H1 (cell line): ENCODE results near the gene ABCC10. TPM values are rescaled to one million over a fixed set of nuclear protein-coding genes. Genes with fewer than 3 reads are reported as not detected.
A peak's percentile ranks its signal among the peaks of the same experiment; 100 is the strongest.

Experiments used
- CTCF ChIA-PET: fragments of 300-600 bp; sonication (Branson Sonifier 250); formaldehyde crosslinking; loops from one replicate; lab custom pipeline; 2021; ENCODE audit not compliant: partially characterized antibody; lab: Charles Lee
- POLR2A ChIA-PET: fragments of 300-600 bp; sonication (Branson Sonifier 250); formaldehyde crosslinking; loops from one replicate; lab custom pipeline; 2021; ENCODE audit warnings: inconsistent platforms; ENCODE audit not compliant: partially characterized antibody; lab: Charles Lee
- DNase-seq, 2 experiments: peaks; one replicate each; pipeline versions ENCODE4 v3.0.0 to v3.0.0-alpha.2; 2010 to 2022; ENCODE audit warnings: low spot score in 2 of 2, low read depth in 1 of 2, mixed read lengths in 1 of 2
- FAIRE-seq: peaks from 2 replicates; lab custom pipeline; 2011; peaks lifted over from hg19 to GRCh38; lab: Jason Lieb, UNC
- H2AFZ ChIP-seq: 2 replicates; pipeline ENCODE4 v1.8.1; 2012; ENCODE audit warnings: low read length, inconsistent platforms
- H2AK5ac ChIP-seq: 2 replicates; pipeline ENCODE4 v1.6.1; 2013; ENCODE audit warnings: low read depth, low read length
- H2BK120ac ChIP-seq: replicated peaks from 2 replicates; pipeline ENCODE3; 2013; ENCODE audit warnings: low read depth, low read length, inconsistent platforms
- H2BK12ac ChIP-seq: 2 replicates; pipeline ENCODE4 v1.6.1; 2013; ENCODE audit warnings: low read depth, low read length
- H2BK15ac ChIP-seq: 2 replicates; pipeline ENCODE4 v1.6.1; 2013; ENCODE audit warnings: low read length
- H2BK20ac ChIP-seq: 2 replicates; pipeline ENCODE4 v1.6.1; 2013; ENCODE audit warnings: low read length
- H2BK5ac ChIP-seq: 2 replicates; pipeline ENCODE4 v1.6.1; 2013; ENCODE audit warnings: low read depth, low read length
- H3K14ac ChIP-seq: 2 replicates; pipeline ENCODE4 v1.6.1; 2013; ENCODE audit warnings: inconsistent platforms; ENCODE audit not compliant: insufficient read length
- H3K18ac ChIP-seq: 2 replicates; pipeline ENCODE4 v1.6.1; 2013; ENCODE audit warnings: low read length; ENCODE audit errors: extremely low read depth
- H3K23ac ChIP-seq: 2 replicates; pipeline ENCODE4 v1.6.1; 2013; ENCODE audit warnings: inconsistent platforms; ENCODE audit not compliant: insufficient read length
- H3K23me2 ChIP-seq: 2 replicates; pipeline ENCODE4 v1.6.1; 2013; ENCODE audit warnings: low read depth, low read length
- H3K27ac ChIP-seq: 2 replicates; pipeline ENCODE4 v1.6.1; 2011; ENCODE audit warnings: low read depth, low read length, inconsistent platforms
- H3K27me3 ChIP-seq, 4 experiments: replicated peaks in 1 of 4; 1 replicate in 1 of 4; 2 replicates in 3 of 4; pipeline versions ENCODE4 v1.6.1 to v1.8.1; 2011 to 2013; ENCODE audit warnings: low read length in 3 of 4, mild to moderate bottlenecking in 3 of 4, inconsistent platforms in 2 of 4, mixed read lengths in 2 of 4, moderate library complexity in 1 of 4; ENCODE audit not compliant: control insufficient read depth in 3 of 4, insufficient read depth in 3 of 4; ENCODE audit errors: extremely low read depth in 1 of 4
- H3K36me3 ChIP-seq, 4 experiments: 2 replicates each; pipeline versions ENCODE4 v1.6.1 to v1.8.1; 2011 to 2013; ENCODE audit warnings: mild to moderate bottlenecking in 4 of 4, low read length in 3 of 4, moderate library complexity in 2 of 4, control low read depth in 1 of 4, inconsistent platforms in 1 of 4; ENCODE audit not compliant: insufficient read depth in 4 of 4, control insufficient read depth in 2 of 4
- H3K4ac ChIP-seq: replicated peaks from 2 replicates; pipeline ENCODE3; 2013; ENCODE audit warnings: low read length, low read depth, mixed read lengths, inconsistent platforms; ENCODE audit not compliant: insufficient read length
- H3K4me1 ChIP-seq, 4 experiments: replicated peaks in 1 of 4; 1 replicate in 1 of 4; 2 replicates in 3 of 4; pipeline versions ENCODE4 v1.6.1 to v1.8.1; 2011 to 2013; ENCODE audit warnings: low read length in 3 of 4, inconsistent platforms in 2 of 4, mixed read lengths in 1 of 4; ENCODE audit not compliant: insufficient read depth in 4 of 4, control insufficient read depth in 3 of 4
- H3K4me2 ChIP-seq, 2 experiments: 2 replicates each; pipeline versions ENCODE4 v1.6.1 to v1.8.1; 2011 to 2013; ENCODE audit warnings: low read depth in 2 of 2, low read length in 2 of 2, control low read depth in 1 of 2, inconsistent platforms in 1 of 2, mild to moderate bottlenecking in 1 of 2; ENCODE audit not compliant: insufficient read depth in 1 of 2
- H3K4me3 ChIP-seq, 4 experiments: fragments of 200-600, 300-600 bp in 1 of 4; sonication (generic), shearing (Covaris generic), sonication (Bioruptor Twin) in 1 of 4; 2 replicates each; pipeline versions ENCODE4 v1.5.1 to v1.8.1; 2011 to 2016; ENCODE audit warnings: low read length in 4 of 4, low read depth in 3 of 4, control low read depth in 2 of 4, inconsistent platforms in 2 of 4, mild to moderate bottlenecking in 2 of 4, mixed read lengths in 1 of 4, moderate library complexity in 1 of 4; ENCODE audit not compliant: insufficient read depth in 2 of 4; ENCODE audit errors: extremely low read depth in 1 of 4
- H3K56ac ChIP-seq: replicated peaks from 2 replicates; pipeline ENCODE3; 2013; ENCODE audit warnings: low read depth, mild to moderate bottlenecking, mixed read lengths, low read length, inconsistent platforms; ENCODE audit not compliant: insufficient read length
- H3K79me1 ChIP-seq: 2 replicates; pipeline ENCODE4 v1.6.1; 2013; ENCODE audit warnings: low read depth, low read length, control low read depth
- H3K79me2 ChIP-seq, 2 experiments: 2 replicates each; pipeline versions ENCODE4 v1.6.1 to v1.8.1; 2012 to 2013; ENCODE audit warnings: low read length in 2 of 2, mild to moderate bottlenecking in 2 of 2, inconsistent platforms in 1 of 2; ENCODE audit not compliant: insufficient read depth in 2 of 2, control insufficient read depth in 1 of 2
- H3K9ac ChIP-seq, 4 experiments: replicated peaks in 1 of 4; 1 replicate in 1 of 4; 2 replicates in 3 of 4; pipeline versions ENCODE4 v1.6.1 to v1.8.1; 2011 to 2013; ENCODE audit warnings: low read depth in 3 of 4, low read length in 3 of 4, control low read depth in 2 of 4, mild to moderate bottlenecking in 2 of 4, moderate library complexity in 2 of 4, inconsistent platforms in 1 of 4; ENCODE audit errors: extremely low read depth in 1 of 4
- H3K9me3 ChIP-seq, 2 experiments: 2 replicates each; pipeline versions ENCODE4 v1.6.1 to v1.8.1; 2012 to 2013; ENCODE audit warnings: mild to moderate bottlenecking in 2 of 2, moderate library complexity in 2 of 2, control low read depth in 1 of 2, inconsistent platforms in 1 of 2, low read depth in 1 of 2, low read length in 1 of 2, mixed read lengths in 1 of 2; ENCODE audit not compliant: insufficient read depth in 2 of 2
- H4K20me1 ChIP-seq, 2 experiments: replicated peaks in 1 of 2; 2 replicates each; pipeline versions ENCODE3 to v1.8.1; 2011 to 2013; ENCODE audit warnings: inconsistent platforms in 2 of 2, low read length in 2 of 2, mild to moderate bottlenecking in 1 of 2; ENCODE audit not compliant: insufficient read depth in 2 of 2, control insufficient read depth in 1 of 2
- H4K5ac ChIP-seq: 2 replicates; pipeline ENCODE4 v1.6.1; 2013; ENCODE audit warnings: low read length, low read depth, mixed read lengths, inconsistent platforms; ENCODE audit not compliant: insufficient read length
- H4K8ac ChIP-seq: 2 replicates; pipeline ENCODE4 v1.8.0; 2013; ENCODE audit warnings: mild to moderate bottlenecking, moderate library complexity, low read length, inconsistent platforms; ENCODE audit not compliant: insufficient read depth; ENCODE audit errors: extremely low read depth
- H4K91ac ChIP-seq: replicated peaks from 2 replicates; pipeline ENCODE3; 2013; ENCODE audit warnings: low read length, mixed read lengths, inconsistent platforms; ENCODE audit not compliant: insufficient read length
- BCL11A ChIP-seq, 2 experiments: IDR thresholded peaks; one replicate each; pipeline ENCODE4 v1.6.1; 2011; ENCODE audit warnings: low read depth in 2 of 2, low read length in 2 of 2, mild to moderate bottlenecking in 2 of 2
- CHD1 ChIP-seq: IDR thresholded peaks from 2 replicates; pipeline ENCODE4 v1.6.1; 2012; ENCODE audit warnings: low read depth, low read length, improper control_type of control experiment
- CHD2 ChIP-seq: IDR thresholded peaks from 2 replicates; pipeline ENCODE4 v1.6.1; 2012; ENCODE audit warnings: low read length, improper control_type of control experiment
- CREB1 ChIP-seq: IDR thresholded peaks from 2 replicates; pipeline ENCODE4 v1.6.1; 2012; ENCODE audit warnings: inconsistent platforms
- EGR1 ChIP-seq: IDR thresholded peaks from 2 replicates; pipeline ENCODE4 v1.6.1; 2011; ENCODE audit warnings: low read depth, low read length, borderline replicate concordance
- NRF1 ChIP-seq: IDR thresholded peaks from 2 replicates; pipeline ENCODE4 v1.6.1; 2011; ENCODE audit warnings: mild to moderate bottlenecking, low read depth, low read length, improper control_type of control experiment
- POU5F1 ChIP-seq: IDR thresholded peaks from 2 replicates; pipeline ENCODE4 v1.6.1; 2011; ENCODE audit warnings: low read depth, mild to moderate bottlenecking, low read length, moderate library complexity
- SAP30 ChIP-seq: fragments of 300-600 bp; sonication (generic); IDR thresholded peaks from 2 replicates; pipeline ENCODE4 v1.7.1; 2012; ENCODE audit warnings: low read length, moderate library complexity, mild to moderate bottlenecking, inconsistent platforms; ENCODE audit not compliant: insufficient read depth, insufficient replicate concordance
- SIRT6 ChIP-seq: IDR thresholded peaks from one replicate; pipeline ENCODE4 v1.7.1; 2012; ENCODE audit warnings: low read length, inconsistent platforms
- SP1 ChIP-seq: IDR thresholded peaks from 2 replicates; pipeline ENCODE4 v1.6.1; 2011; ENCODE audit warnings: low read depth, low read length
- TAF1 ChIP-seq: IDR thresholded peaks from 2 replicates; pipeline ENCODE4 v1.6.1; 2011; ENCODE audit warnings: mild to moderate bottlenecking, low read depth, low read length
- WGBS, 2 experiments: shearing (Covaris generic) in 1 of 2; methylation state at CpG; one replicate each; pipeline versions ENCODE4 v1.1.6 to v1.1.7; 2013 to 2015; ENCODE audit warnings: low lambda C conversion rate in 2 of 2, mixed read lengths in 2 of 2, inconsistent platforms in 1 of 2, low coverage in 1 of 2, missing lambda C conversion rate in 1 of 2; ENCODE audit not compliant: insufficient replicate concordance in 2 of 2, insufficient coverage in 1 of 2, insufficient read length in 1 of 2; ENCODE audit errors: extremely low coverage in 1 of 2, missing lambda C conversion rate in 1 of 2; 5-methylcytosine and 5-hydroxymethylcytosine counted together
- polyA plus RNA-seq, 7 experiments: library from polyadenylated mRNA; depleted of rRNA in 3 of 7; stranded (reverse) in 5 of 7; unstranded in 2 of 7; fragments of >200 nt in 5 of 7; fragments of 200-250 nt in 2 of 7; gene quantifications; 1 replicate in 5 of 7; 2 replicates in 1 of 7; 4 replicates in 1 of 7; pipeline versions ENCODE4 v1.2.1 to v1.2.3, GENCODE V29; 2011 to 2013; ENCODE audit warnings: missing spikeins in 2 of 7, mixed read lengths in 2 of 7
- total RNA-seq: library from RNA; stranded (reverse); fragmentation: NEBNext Ultra II Directional; extraction: Animal tissue kit (Norgen Biotek cat#: 25700); gene quantifications from 2 replicates; pipeline ENCODE4 v1.2.1, GENCODE V29; 2021
- TF ChIP-seq, protein P1 (sequence below): IDR thresholded peaks from 2 replicates; pipeline ENCODE4 v1.6.1; 2012; ENCODE audit warnings: inconsistent platforms
- TF ChIP-seq, protein P2 (sequence below): IDR thresholded peaks from 2 replicates; pipeline ENCODE4 v1.6.1; 2011; ENCODE audit warnings: low read length, improper control_type of control experiment

The ABCC10 gene
- total and polyA plus RNA-seq, 2 of the 8 experiments (the other 6 are each of a cell fraction or from before 2014, with no cell fraction given), result 15.5 to 24.6 TPM

DNA sequence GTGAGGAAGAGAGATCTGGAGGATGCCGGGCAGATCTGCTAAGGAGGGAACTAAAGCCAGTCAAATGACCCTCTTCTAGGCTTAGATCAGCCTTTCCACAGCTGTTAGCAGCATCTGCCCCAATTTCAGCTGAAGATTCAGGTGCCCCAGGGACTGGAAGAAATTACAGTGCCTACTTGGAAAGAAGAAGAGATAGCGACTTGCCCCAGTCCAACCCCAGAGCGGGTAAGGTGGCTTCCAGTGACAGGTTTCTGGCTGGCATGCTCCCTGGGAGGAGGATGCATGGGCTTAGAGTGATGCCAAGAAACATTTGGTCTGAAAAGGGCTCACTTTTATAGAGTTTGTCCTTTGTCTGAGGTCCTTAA lies 50.6 kb downstream of the ABCC10 start:
- no peak for FAIRE-seq
- H3K4ac ChIP-seq, result no peak overlapping the region
- TF ChIP-seq POU5F1, result no peak
- no peak for TF ChIP-seq BCL11A (IDR thresholded peaks at IDR 0.05; ENCODE audit: low read depth in 2 of 2, low read length in 2 of 2)
- no peak for TF ChIP-seq CHD2
- no peak for TF ChIP-seq CREB1
- TF ChIP-seq, protein P1, sequence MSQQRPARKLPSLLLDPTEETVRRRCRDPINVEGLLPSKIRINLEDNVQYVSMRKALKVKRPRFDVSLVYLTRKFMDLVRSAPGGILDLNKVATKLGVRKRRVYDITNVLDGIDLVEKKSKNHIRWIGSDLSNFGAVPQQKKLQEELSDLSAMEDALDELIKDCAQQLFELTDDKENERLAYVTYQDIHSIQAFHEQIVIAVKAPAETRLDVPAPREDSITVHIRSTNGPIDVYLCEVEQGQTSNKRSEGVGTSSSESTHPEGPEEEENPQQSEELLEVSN, result no peak
- TF ChIP-seq NRF1, result no peak
- no peak for TF ChIP-seq SIRT6
- TF ChIP-seq, protein P2, sequence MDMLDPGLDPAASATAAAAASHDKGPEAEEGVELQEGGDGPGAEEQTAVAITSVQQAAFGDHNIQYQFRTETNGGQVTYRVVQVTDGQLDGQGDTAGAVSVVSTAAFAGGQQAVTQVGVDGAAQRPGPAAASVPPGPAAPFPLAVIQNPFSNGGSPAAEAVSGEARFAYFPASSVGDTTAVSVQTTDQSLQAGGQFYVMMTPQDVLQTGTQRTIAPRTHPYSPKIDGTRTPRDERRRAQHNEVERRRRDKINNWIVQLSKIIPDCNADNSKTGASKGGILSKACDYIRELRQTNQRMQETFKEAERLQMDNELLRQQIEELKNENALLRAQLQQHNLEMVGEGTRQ, result no peak
- TF ChIP-seq EGR1, result no peak
- no peak for TF ChIP-seq SAP30
- TF ChIP-seq CHD1, result no peak
- TF ChIP-seq SP1, result no peak
- no peak for TF ChIP-seq TAF1

More for the DNA sequence above, 50.6 kb downstream of the ABCC10 start:
- no peaks in the 10 kb centered on the region for H3K27me3 ChIP-seq
- no peak overlapping the region for H2BK15ac ChIP-seq
- POLR2A ChIA-PET, result interaction anchor here (0.6 to 1.9 kb wide), 16 partner anchors 8 to 88 kb away, joined by 3 to 8 read pairs (median 4); partner anchors contain the start of genes DLK2, POLR1C and YIPF3
- H3K23me2 ChIP-seq, result peaks cover 4% of the 10 kb centered on the region; the same call in 1 of the 2 replicates
- H3K4me1 ChIP-seq, result peaks cover 5 to 18% (median 13%) of the 10 kb centered on the region in 4 experiments; a peak in 6 of 7 replicates
- H4K5ac ChIP-seq, result no peak overlapping the region
- no peak overlapping the region for H3K14ac ChIP-seq
- H3K9ac ChIP-seq, result peak overlapping the region; percentile 62 to 79 (median 68)
- H4K91ac ChIP-seq, result no peak overlapping the region
- peaks cover 13% of the 10 kb centered on the region for H3K79me1 ChIP-seq
- H3K9me3 ChIP-seq, result no peaks in the 10 kb centered on the region
- peak overlapping the region; percentile 22; the same call in 1 of the 2 replicates for H2BK5ac ChIP-seq
- 70% methylated on average over 3 of the region's 3 CpGs; no CpG with 5 or more reads in 1 of the 2 experiments for WGBS, 2 experiments
- H3K36me3 ChIP-seq, result no peaks in the 10 kb centered on the region
- no peak overlapping the region for H2BK120ac ChIP-seq
- no peak for DNase-seq
- no peak overlapping the region for H2AFZ ChIP-seq
- no peak overlapping the region for H4K8ac ChIP-seq
- H2AK5ac ChIP-seq, result no peak overlapping the region; the same call in 1 of the 2 replicates
- CTCF ChIA-PET, result interaction anchor here (2.3 to 32.9 kb wide), 2 partner anchors 21 to 23 kb away, joined by 6 to 536 read pairs; partner anchors contain the start of gene LRRC73
- H3K23ac ChIP-seq, result no peak overlapping the region
- H4K20me1 ChIP-seq, result peaks cover 1 to 2% of the 10 kb centered on the region in 2 experiments
- H3K18ac ChIP-seq, result no peak overlapping the region
- H3K27ac ChIP-seq, result peak overlapping the region; percentile 50
- peaks cover 14 to 50% of the 10 kb centered on the region in 2 experiments for H3K79me2 ChIP-seq
- no peak overlapping the region for H3K56ac ChIP-seq
- H2BK20ac ChIP-seq, result no peak overlapping the region
- H2BK12ac ChIP-seq, result no peak overlapping the region
- H3K4me3 ChIP-seq, result peak overlapping the region; percentile 43 to 79 (median 57)
- H3K4me2 ChIP-seq, result peak overlapping the region; percentile 73 to 89
